A549 treated with DMSO at 1 μM for 4 hours (cell line): Measurements from ENCODE around the gene LBP. TPM values are rescaled to one million over a fixed set of nuclear protein-coding genes. Genes with fewer than 3 reads are reported as not detected.

ENCODE experiments used
- total RNA-seq: library from RNA; stranded (reverse); fragments of 200-300 nt; extraction: Qiagen RNA extraction; gene quantifications from 5 replicates; pipeline ENCODE4 v1.2.3, GENCODE V29; 2022; ENCODE audit warnings: low read depth

The LBP gene
- total RNA-seq = 0.79 to 1.5 TPM (median 1.3 TPM) in 5 replicates

GRCh38 chr20:38346247-38346651, at the start of gene LBP:
Gene LBP (plus strand): TSS chr20:38346482. CDS start chr20:38346517, 35 bp downstream.

GRCh38 chr20:38303908-38304379, 42.3 kb upstream of the LBP start, which contains the start of gene BPI:
Gene BPI (plus strand): TSS chr20:38304156. CDS start chr20:38304224, 68 bp downstream.

Other genes with a start within 250 kb of the LBP start
- gene TGM2, start 181.2 kb upstream of the LBP start, total RNA-seq = 354 to 502 TPM (median 461 TPM) in 5 replicates
- 0.12 to 0.29 TPM (median 0.15 TPM) in 5 replicates for gene KIAA1755, start 85.7 kb upstream of the LBP start, total RNA-seq
- gene BPI, start 42.3 kb upstream of the LBP start, total RNA-seq = not detected in 5 replicates
- gene SNHG17, start 88.8 kb downstream of the LBP start, total RNA-seq = 188 to 212 TPM (median 197 TPM) in 5 replicates
- gene RALGAPB, start 126.4 kb downstream of the LBP start, total RNA-seq = 12.1 to 19.4 TPM (median 17.5 TPM) in 5 replicates
- not detected in 5 replicates for gene ADIG, start 234.7 kb downstream of the LBP start, total RNA-seq